ENCODE results near the gene STARD5. TPM values are rescaled to one million over a fixed set of nuclear protein-coding genes. Genes with fewer than 3 reads are reported as not detected.

STARD5 gene
- total RNA-seq, 1 donor from 2014 or later: 4.8 TPM

- peaks cover 4 to 23% of the 10 kb centered on the region in 2 donors for H3K36me3 ChIP-seq
- no peak overlapping the region for H3K27ac ChIP-seq
- no peaks in the 10 kb centered on the region for H3K27me3 ChIP-seq
- DNase-seq (ENCODE audit: low spot score in 2 of 2): no peak
- H3K4me1 ChIP-seq: peaks cover 10 to 17% of the 10 kb centered on the region in 2 donors
- no peaks in the 10 kb centered on the region for H3K9me3 ChIP-seq
- H3K4me3 ChIP-seq: no peak overlapping the region
- TF ChIP-seq CTCF (IDR thresholded peaks at IDR 0.05): no peak
- intact Hi-C loops (cut with DNase I): no loop called here
Measured at GRCh38 chr15:81316267-81316666, 7.7 kb downstream of the STARD5 start.

GRCh38 chr15:81315452-81316175 is 8.3 kb downstream of the STARD5 start:
- Histone ChIP-seq H3K4me1 (peaks cover 12 to 18% of the 10 kb centered on the region in 2 donors), H3K27me3 (no peaks in the 10 kb centered on the region), H3K36me3 (peaks cover 4 to 23% of the 10 kb centered on the region in 2 donors), H3K4me3 (no peak overlapping the region), H3K27ac (no peak overlapping the region), H3K9me3 (no peaks in the 10 kb centered on the region)
- TF ChIP-seq CTCF (IDR thresholded peaks at IDR 0.05): no peak
- no peak for DNase-seq (ENCODE audit: low spot score in 2 of 2)
- intact Hi-C loops (cut with DNase I): no loop called here

GRCh38 chr15:81314378-81314777 is 9.6 kb downstream of the STARD5 start:
- no peak overlapping the region for H3K27ac ChIP-seq
- no peaks in the 10 kb centered on the region for H3K27me3 ChIP-seq
- peaks cover 4 to 21% of the 10 kb centered on the region in 2 donors for H3K36me3 ChIP-seq
- intact Hi-C loops (cut with DNase I): loop anchor here (5.0 kb wide), 1 partner anchor 327 kb away; the partner anchor contains the start of gene MESD
- no peak for TF ChIP-seq CTCF (IDR thresholded peaks at IDR 0.05)
- H3K4me1 ChIP-seq: peaks cover 12 to 18% of the 10 kb centered on the region in 2 donors
- H3K9me3 ChIP-seq: no peaks in the 10 kb centered on the region
- no peak for DNase-seq (ENCODE audit: low spot score in 2 of 2)
- no peak overlapping the region for H3K4me3 ChIP-seq

GRCh38 chr15:81313686-81314085 is 10.3 kb downstream of the STARD5 start:
- H3K27ac ChIP-seq: peak overlapping the region; percentile 55 to 69

GRCh38 chr15:81312790-81313543 is 11.0 kb downstream of the STARD5 start:
- no peak for TF ChIP-seq CTCF (IDR thresholded peaks at IDR 0.05)
- Histone ChIP-seq H3K27me3 (no peaks in the 10 kb centered on the region), H3K4me3 (no peak overlapping the region), H3K27ac (peak overlapping the region; percentile 55 to 69), H3K4me1 (peaks cover 12 to 18% of the 10 kb centered on the region in 2 donors), H3K9me3 (no peaks in the 10 kb centered on the region), H3K36me3 (peaks cover 4 to 9% of the 10 kb centered on the region in 2 donors)
- DNase-seq (ENCODE audit: low spot score in 2 of 2): peak; percentile 75 to 95
- intact Hi-C loops (cut with DNase I): loop anchor here (1.0 to 5.0 kb wide), 4 partner anchors 11 to 326 kb away; partner anchors contain the start of genes MESD and STARD5

More at GRCh38 chr15:81313686-81314085, 10.3 kb downstream of the STARD5 start:
- Histone ChIP-seq H3K4me1 (peaks cover 12 to 18% of the 10 kb centered on the region in 2 donors), H3K27me3 (no peaks in the 10 kb centered on the region), H3K36me3 (peaks cover 4 to 16% of the 10 kb centered on the region in 2 donors), H3K9me3 (no peaks in the 10 kb centered on the region), H3K4me3 (no peak overlapping the region)
- DNase-seq (ENCODE audit: low spot score in 2 of 2): no peak
- intact Hi-C loops (cut with DNase I): loop anchor here (1.0 to 5.0 kb wide), 3 partner anchors 11 to 326 kb away; partner anchors contain the start of genes MESD and STARD5
- TF ChIP-seq CTCF (IDR thresholded peaks at IDR 0.05): no peak
